ENCODE measurements around the gene DNAJC17.

DNAJC17 gene

DNA sequence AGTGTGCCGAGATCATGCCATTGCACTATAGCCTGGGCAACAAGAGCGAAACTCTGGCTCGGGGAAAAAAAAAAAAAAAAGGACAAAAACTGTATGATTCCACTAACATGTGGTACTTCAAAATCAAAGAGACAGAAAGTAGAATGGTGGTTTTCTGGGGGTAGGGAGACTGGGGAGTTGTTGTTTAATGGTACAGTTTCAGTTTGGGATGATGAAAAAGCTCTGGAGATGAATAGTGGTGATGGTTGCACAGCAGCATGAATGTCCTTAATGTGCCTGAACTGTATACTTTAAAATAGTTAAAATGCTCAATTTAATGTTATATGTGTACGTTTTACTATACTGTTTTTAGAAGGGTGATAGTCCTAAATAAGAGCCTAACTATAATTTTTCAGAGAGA, 84.9 kb downstream of the DNAJC17 start:
- Histone ChIP-seq H3K9ac (ENCODE audit: low read length) (no peak overlapping the region), H3K27me3 (ENCODE audit: low read length) (no peaks in the 10 kb centered on the region), H3F3A (ENCODE audit: insufficient read depth) (peaks cover 20% of the 10 kb centered on the region; the same call in 1 of the 2 replicates), H3K27ac (ENCODE audit: low read depth, low read length) (no peak overlapping the region), H3K4me3 (ENCODE audit: insufficient read depth, low read length, poor library complexity, severe bottlenecking) (no peak overlapping the region), H3K9me2 (replicated peaks; ENCODE audit: insufficient read depth, low read length) (no peaks in the 10 kb centered on the region), H3K4me2 (ENCODE audit: low read depth, low read length, poor library complexity, severe bottlenecking) (no peak overlapping the region), H3K36me3 (ENCODE audit: low read length) (peaks cover 40% of the 10 kb centered on the region; the same call in 1 of the 2 replicates), H3K79me2 (ENCODE audit: insufficient read depth, low read length) (no peaks in the 10 kb centered on the region), H2AFZ (ENCODE audit: low read depth, low read length, severe bottlenecking) (no peak overlapping the region), H4K20me1 (ENCODE audit: low read depth, low read length) (no peaks in the 10 kb centered on the region), H3K9me3 (ENCODE audit: insufficient read depth, low read length) (no peaks in the 10 kb centered on the region)
- TF ChIP-seq EZH2phosphoT487 (conservative IDR thresholded peaks at IDR 0.05; ENCODE audit: low read length) = no peak

GRCh38 chr15:40721701-40722100, 85.6 kb downstream of the DNAJC17 start:
- Histone ChIP-seq H3K4me3 (ENCODE audit: insufficient read depth, low read length, poor library complexity, severe bottlenecking) (no peak overlapping the region), H4K20me1 (ENCODE audit: low read depth, low read length) (no peaks in the 10 kb centered on the region), H3F3A (ENCODE audit: insufficient read depth) (peaks cover 20% of the 10 kb centered on the region; the same call in 1 of the 2 replicates), H3K9me3 (ENCODE audit: insufficient read depth, low read length) (no peaks in the 10 kb centered on the region), H3K9me2 (replicated peaks; ENCODE audit: insufficient read depth, low read length) (no peaks in the 10 kb centered on the region), H3K9ac (ENCODE audit: low read length) (no peak overlapping the region), H3K36me3 (ENCODE audit: low read length) (peaks cover 40% of the 10 kb centered on the region; the same call in 1 of the 2 replicates), H2AFZ (ENCODE audit: low read depth, low read length, severe bottlenecking) (no peak overlapping the region), H3K4me2 (ENCODE audit: low read depth, low read length, poor library complexity, severe bottlenecking) (no peak overlapping the region), H3K27ac (ENCODE audit: low read depth, low read length) (no peak overlapping the region), H3K27me3 (ENCODE audit: low read length) (no peaks in the 10 kb centered on the region), H3K79me2 (ENCODE audit: insufficient read depth, low read length) (no peaks in the 10 kb centered on the region)
- TF ChIP-seq, protein P1, sequence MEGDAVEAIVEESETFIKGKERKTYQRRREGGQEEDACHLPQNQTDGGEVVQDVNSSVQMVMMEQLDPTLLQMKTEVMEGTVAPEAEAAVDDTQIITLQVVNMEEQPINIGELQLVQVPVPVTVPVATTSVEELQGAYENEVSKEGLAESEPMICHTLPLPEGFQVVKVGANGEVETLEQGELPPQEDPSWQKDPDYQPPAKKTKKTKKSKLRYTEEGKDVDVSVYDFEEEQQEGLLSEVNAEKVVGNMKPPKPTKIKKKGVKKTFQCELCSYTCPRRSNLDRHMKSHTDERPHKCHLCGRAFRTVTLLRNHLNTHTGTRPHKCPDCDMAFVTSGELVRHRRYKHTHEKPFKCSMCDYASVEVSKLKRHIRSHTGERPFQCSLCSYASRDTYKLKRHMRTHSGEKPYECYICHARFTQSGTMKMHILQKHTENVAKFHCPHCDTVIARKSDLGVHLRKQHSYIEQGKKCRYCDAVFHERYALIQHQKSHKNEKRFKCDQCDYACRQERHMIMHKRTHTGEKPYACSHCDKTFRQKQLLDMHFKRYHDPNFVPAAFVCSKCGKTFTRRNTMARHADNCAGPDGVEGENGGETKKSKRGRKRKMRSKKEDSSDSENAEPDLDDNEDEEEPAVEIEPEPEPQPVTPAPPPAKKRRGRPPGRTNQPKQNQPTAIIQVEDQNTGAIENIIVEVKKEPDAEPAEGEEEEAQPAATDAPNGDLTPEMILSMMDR (IDR thresholded peaks at IDR 0.05; ENCODE audit: insufficient read depth, low read length, poor library complexity, severe bottlenecking) = no peak
- no peak for TF ChIP-seq EZH2phosphoT487 (conservative IDR thresholded peaks at IDR 0.05; ENCODE audit: low read length)

- Histone ChIP-seq H3K36me3 (ENCODE audit: low read length) (peaks cover 46% of the 10 kb centered on the region), H3K79me2 (ENCODE audit: insufficient read depth, low read length) (no peaks in the 10 kb centered on the region; the same call in 1 of the 2 replicates), H2AFZ (ENCODE audit: low read depth, low read length, severe bottlenecking) (no peak overlapping the region), H3K4me2 (ENCODE audit: low read depth, low read length, poor library complexity, severe bottlenecking) (no peak overlapping the region), H3K27ac (ENCODE audit: low read depth, low read length) (no peak overlapping the region), H3K27me3 (ENCODE audit: low read length) (no peaks in the 10 kb centered on the region), H3F3A (ENCODE audit: insufficient read depth) (0 out of 2 replicates have a peak, but pooled peaks cover 2% of the 10 kb centered on the region), H3K4me3 (ENCODE audit: insufficient read depth, low read length, poor library complexity, severe bottlenecking) (no peak overlapping the region), H4K20me1 (ENCODE audit: low read depth, low read length) (no peaks in the 10 kb centered on the region), H3K9me2 (replicated peaks; ENCODE audit: insufficient read depth, low read length) (no peaks in the 10 kb centered on the region), H3K9ac (ENCODE audit: low read length) (no peak overlapping the region), H3K9me3 (ENCODE audit: insufficient read depth, low read length) (no peaks in the 10 kb centered on the region)
- TF ChIP-seq, protein P1 (IDR thresholded peaks at IDR 0.05; ENCODE audit: insufficient read depth, low read length, poor library complexity, severe bottlenecking) = no peak
- no peak for TF ChIP-seq EZH2phosphoT487 (conservative IDR thresholded peaks at IDR 0.05; ENCODE audit: low read length)
These were observed 91.1 kb downstream of the DNAJC17 start for GRCh38 chr15:40716165-40716564.
